ENCODE measurements around the gene ZNF827.
A peak's percentile ranks its signal among the peaks of the same experiment; 100 is the strongest.
"Not testable (repeated sequence)": the region's sequence is repeated elsewhere in the genome, so short reads cannot be mapped to it uniquely, and the experiment has no call there.

Gene ZNF827

GRCh38 chr4:145847764-145848163 lies 90.9 kb downstream of the ZNF827 start:
- no peak for DNase-seq
- H3K27ac Mint-ChIP-seq: no peak overlapping the region
- no peaks in the 10 kb centered on the region for H3K9me3 Mint-ChIP-seq
- peaks cover 57% of the 10 kb centered on the region for H3K36me3 Mint-ChIP-seq (ENCODE audit: low read depth)
- no peak overlapping the region for H3K4me3 Mint-ChIP-seq
- H3K27me3 Mint-ChIP-seq: no peaks in the 10 kb centered on the region
- ATAC-seq: no peak
- H3K4me1 Mint-ChIP-seq: peaks cover 25% of the 10 kb centered on the region

GRCh38 chr4:145845118-145845517 lies 93.5 kb downstream of the ZNF827 start:
- Mint-ChIP-seq H3K27me3 (no peaks in the 10 kb centered on the region), H3K9me3 (no peaks in the 10 kb centered on the region), H3K27ac (no peak overlapping the region), H3K4me3 (no peak overlapping the region), H3K36me3 (ENCODE audit: low read depth) (peaks cover 75% of the 10 kb centered on the region), H3K4me1 (peaks cover 26% of the 10 kb centered on the region)
- DNase-seq (no peak), ATAC-seq (no peak)

DNA sequence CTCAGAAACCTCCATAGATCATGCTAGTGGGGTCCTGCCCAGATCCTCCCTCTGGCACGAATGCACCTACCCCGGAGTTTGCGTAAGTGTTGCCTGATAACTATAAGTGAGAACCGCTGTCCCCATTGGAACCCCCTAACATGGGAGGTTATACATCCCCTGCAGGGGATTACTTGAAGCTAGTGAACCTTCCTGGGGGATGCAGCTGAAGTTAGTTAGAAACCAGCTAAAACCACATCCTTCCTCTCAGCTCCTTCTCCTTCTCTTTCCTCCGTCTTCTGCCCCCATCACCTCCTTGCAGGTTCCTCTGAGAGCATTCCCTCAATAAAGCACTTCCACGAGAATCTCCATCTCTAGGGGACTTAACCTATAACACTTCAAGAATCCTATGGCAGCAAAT lies 95.0 kb downstream of the ZNF827 start:
- H3K27ac Mint-ChIP-seq: peak overlapping the region; percentile 2
- peaks cover 76% of the 10 kb centered on the region for H3K36me3 Mint-ChIP-seq (ENCODE audit: low read depth)

DNA sequence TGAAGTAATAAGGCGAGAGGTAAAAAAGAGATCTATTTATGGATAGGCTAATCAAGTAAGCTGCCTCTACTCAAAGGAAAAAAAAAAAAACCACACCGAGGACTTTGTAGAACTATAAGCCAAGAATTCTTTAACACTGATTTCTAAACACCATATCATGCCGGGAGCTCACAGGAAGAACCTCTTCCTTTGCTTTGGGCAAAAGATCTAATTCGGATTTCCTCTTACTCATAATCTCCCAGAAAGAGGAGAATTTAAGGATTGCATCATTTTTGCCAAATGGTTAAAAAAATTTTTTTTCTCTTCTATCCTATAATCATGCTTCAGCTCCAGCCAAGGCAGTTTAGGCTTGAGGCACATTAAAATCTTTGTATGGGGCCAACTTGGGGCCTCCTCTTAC lies 95.5 kb downstream of the ZNF827 start:
- Mint-ChIP-seq H3K27me3 (no peaks in the 10 kb centered on the region), H3K27ac (peak overlapping the region; percentile 2), H3K36me3 (ENCODE audit: low read depth) (peaks cover 72% of the 10 kb centered on the region), H3K4me1 (peaks cover 30% of the 10 kb centered on the region), H3K9me3 (no peaks in the 10 kb centered on the region), H3K4me3 (no peak overlapping the region)
- DNase-seq: no peak
- no peak for ATAC-seq

More for the DNA sequence above, 95.0 kb downstream of the ZNF827 start:
- H3K9me3 Mint-ChIP-seq: no peaks in the 10 kb centered on the region
- DNase-seq (no peak), ATAC-seq (no peak)
- H3K4me1 Mint-ChIP-seq: peaks cover 30% of the 10 kb centered on the region
- no peaks in the 10 kb centered on the region for H3K27me3 Mint-ChIP-seq
- no peak overlapping the region for H3K4me3 Mint-ChIP-seq

GRCh38 chr4:145842224-145842887 lies 96.3 kb downstream of the ZNF827 start:
- ATAC-seq: no peak
- Mint-ChIP-seq H3K9me3 (no peaks in the 10 kb centered on the region), H3K4me3 (no peak overlapping the region), H3K27me3 (no peaks in the 10 kb centered on the region), H3K36me3 (ENCODE audit: low read depth) (peaks cover 64% of the 10 kb centered on the region), H3K4me1 (peaks cover 30% of the 10 kb centered on the region), H3K27ac (peak overlapping the region; percentile 2)
- no peak for DNase-seq

- ATAC-seq: no peak
Measured at GRCh38 chr4:145840801-145841200, 97.8 kb downstream of the ZNF827 start.

DNA sequence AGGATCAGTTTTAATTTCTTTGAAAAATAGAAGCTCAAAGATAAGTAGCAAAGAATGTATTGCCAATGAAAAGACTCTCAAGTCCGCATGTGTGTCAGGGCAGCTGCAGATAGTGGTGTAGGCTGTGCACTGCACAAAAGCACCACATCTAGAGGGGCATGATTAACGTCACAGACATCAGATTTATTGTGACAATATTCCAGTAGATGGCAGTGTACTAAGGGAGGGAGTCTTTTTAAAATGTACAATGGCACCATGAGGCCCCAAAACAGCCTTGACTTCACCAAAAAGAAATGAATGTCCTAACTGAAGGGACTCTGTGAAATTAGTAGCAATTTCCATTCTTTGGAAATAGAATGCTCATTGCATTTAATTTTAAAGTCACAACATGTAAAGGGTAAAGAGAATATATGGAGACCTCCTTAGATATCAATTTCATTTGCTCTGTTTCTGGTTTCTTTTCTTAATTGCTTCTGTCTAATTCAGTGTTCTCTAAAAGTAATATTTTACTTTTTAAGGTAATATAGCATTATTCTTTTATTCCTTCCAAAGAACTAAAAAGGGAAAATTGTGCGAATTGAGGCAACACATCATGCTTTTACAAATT lies 98.4 kb downstream of the ZNF827 start:
- H3K4me1 Mint-ChIP-seq: peaks cover 25% of the 10 kb centered on the region
- no peaks in the 10 kb centered on the region for H3K9me3 Mint-ChIP-seq
- peaks cover 53% of the 10 kb centered on the region for H3K36me3 Mint-ChIP-seq (ENCODE audit: low read depth)
- no peak overlapping the region for H3K27ac Mint-ChIP-seq
- DNase-seq (no peak), ATAC-seq (peak; percentile 97)
- no peaks in the 10 kb centered on the region for H3K27me3 Mint-ChIP-seq
- no peak overlapping the region for H3K4me3 Mint-ChIP-seq

More at GRCh38 chr4:145840801-145841200, 97.8 kb downstream of the ZNF827 start:
- no peaks in the 10 kb centered on the region for H3K27me3 Mint-ChIP-seq
- no peak for DNase-seq
- H3K4me1 Mint-ChIP-seq: peaks cover 27% of the 10 kb centered on the region
- H3K36me3 Mint-ChIP-seq (ENCODE audit: low read depth): peaks cover 56% of the 10 kb centered on the region
- no peak overlapping the region for H3K4me3 Mint-ChIP-seq
- H3K27ac Mint-ChIP-seq: no peak overlapping the region
- H3K9me3 Mint-ChIP-seq: no peaks in the 10 kb centered on the region

GRCh38 chr4:145839151-145839550 lies 99.5 kb downstream of the ZNF827 start:
- DNase-seq: no peak
- ATAC-seq: no peak
- Mint-ChIP-seq H3K9me3 (no peaks in the 10 kb centered on the region), H3K27ac (no peak overlapping the region), H3K4me1 (peaks cover 18% of the 10 kb centered on the region), H3K36me3 (ENCODE audit: low read depth) (peaks cover 45% of the 10 kb centered on the region), H3K27me3 (no peaks in the 10 kb centered on the region), H3K4me3 (no peak overlapping the region)

- not testable (repeated sequence) for DNase-seq, H3K9me3 Mint-ChIP-seq, H3K27me3 Mint-ChIP-seq, ATAC-seq, H3K4me3 Mint-ChIP-seq
- Mint-ChIP-seq H3K36me3 (ENCODE audit: low read depth) (peaks cover 39% of the 10 kb centered on the region), H3K4me1 (peaks cover 55% of the 10 kb centered on the region), H3K27ac (peak overlapping the region; percentile 36)
Measured at GRCh38 chr4:145832384-145832783, 106.2 kb downstream of the ZNF827 start.

DNA sequence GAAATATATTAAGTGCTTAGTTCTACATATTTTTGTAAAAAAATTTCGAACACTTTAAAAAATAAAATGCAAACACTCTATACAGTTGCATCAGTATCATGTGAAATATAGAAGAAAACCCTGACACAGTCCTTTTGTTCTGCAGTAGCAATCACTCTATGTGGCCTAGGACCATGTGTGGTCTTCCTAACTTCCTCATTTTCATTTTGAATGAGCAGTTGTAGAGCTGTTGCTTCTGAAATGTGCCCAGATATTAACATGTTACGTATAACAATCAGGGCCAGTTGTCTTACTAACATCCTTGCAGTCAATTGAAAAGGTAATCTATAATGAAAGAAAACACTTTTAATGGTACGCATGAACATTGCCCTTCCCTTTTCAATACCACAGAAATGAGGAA lies 107.9 kb downstream of the ZNF827 start:
- no peak for DNase-seq
- H3K27ac Mint-ChIP-seq: peak overlapping the region; percentile 64
- H3K4me3 Mint-ChIP-seq: no peak overlapping the region
- H3K4me1 Mint-ChIP-seq: peaks cover 57% of the 10 kb centered on the region
- ATAC-seq: no peak
- H3K9me3 Mint-ChIP-seq: no peaks in the 10 kb centered on the region
- peaks cover 45% of the 10 kb centered on the region for H3K36me3 Mint-ChIP-seq (ENCODE audit: low read depth)
- H3K27me3 Mint-ChIP-seq: no peaks in the 10 kb centered on the region

- Mint-ChIP-seq H3K27me3 (no peaks in the 10 kb centered on the region), H3K27ac (peak overlapping the region; percentile 93), H3K4me1 (peaks cover 57% of the 10 kb centered on the region), H3K4me3 (peak overlapping the region; percentile 59), H3K36me3 (ENCODE audit: low read depth) (peaks cover 52% of the 10 kb centered on the region), H3K9me3 (no peaks in the 10 kb centered on the region)
- ATAC-seq (peak; percentile 93), DNase-seq (peak; percentile 59)
Measured at GRCh38 chr4:145829629-145830395, 108.8 kb downstream of the ZNF827 start.

- ATAC-seq (peak; percentile 73), DNase-seq (no peak)
- H3K9me3 Mint-ChIP-seq: no peaks in the 10 kb centered on the region
- no peaks in the 10 kb centered on the region for H3K27me3 Mint-ChIP-seq
- H3K36me3 Mint-ChIP-seq (ENCODE audit: low read depth): peaks cover 55% of the 10 kb centered on the region
- peaks cover 61% of the 10 kb centered on the region for H3K4me1 Mint-ChIP-seq
- H3K4me3 Mint-ChIP-seq: peak overlapping the region; percentile 59
- peak overlapping the region; percentile 93 for H3K27ac Mint-ChIP-seq
Measured at GRCh38 chr4:145828802-145829485, 109.7 kb downstream of the ZNF827 start.

GRCh38 chr4:145827885-145828284 lies 110.7 kb downstream of the ZNF827 start:
- H3K27me3 Mint-ChIP-seq: no peaks in the 10 kb centered on the region
- no peak overlapping the region for H3K27ac Mint-ChIP-seq
- no peak for ATAC-seq

DNA sequence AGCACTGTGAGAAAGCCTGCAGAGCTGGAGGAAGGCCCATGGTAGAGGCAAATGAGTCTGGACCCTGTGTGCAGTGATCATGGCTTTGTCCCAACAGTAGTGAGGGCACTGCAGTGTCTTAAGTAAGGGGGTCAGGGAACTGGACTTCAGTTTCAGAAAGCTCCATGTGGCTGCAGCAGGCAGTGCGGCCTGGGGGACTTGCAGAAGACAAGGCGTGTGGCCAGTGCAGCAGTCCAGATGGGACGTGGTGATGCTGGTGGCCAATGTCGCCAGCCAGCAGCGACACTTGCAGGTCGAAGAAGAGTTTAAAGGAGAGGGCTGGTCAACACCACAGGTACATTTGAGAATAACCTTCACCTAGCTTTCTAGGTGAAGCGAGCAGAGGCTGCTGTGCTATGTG lies 113.4 kb downstream of the ZNF827 start:
- Mint-ChIP-seq H3K4me3 (no peak overlapping the region), H3K4me1 (peaks cover 51% of the 10 kb centered on the region), H3K27me3 (no peaks in the 10 kb centered on the region), H3K27ac (no peak overlapping the region), H3K36me3 (ENCODE audit: low read depth) (peaks cover 61% of the 10 kb centered on the region), H3K9me3 (no peaks in the 10 kb centered on the region)
- DNase-seq: no peak
- ATAC-seq: no peak

More at GRCh38 chr4:145827885-145828284, 110.7 kb downstream of the ZNF827 start:
- Mint-ChIP-seq H3K4me1 (peaks cover 63% of the 10 kb centered on the region), H3K9me3 (no peaks in the 10 kb centered on the region), H3K4me3 (no peak overlapping the region), H3K36me3 (ENCODE audit: low read depth) (peaks cover 60% of the 10 kb centered on the region)
- no peak for DNase-seq
